ENCODE measurements around the gene TINAGL1.

The TINAGL1 gene

DNA sequence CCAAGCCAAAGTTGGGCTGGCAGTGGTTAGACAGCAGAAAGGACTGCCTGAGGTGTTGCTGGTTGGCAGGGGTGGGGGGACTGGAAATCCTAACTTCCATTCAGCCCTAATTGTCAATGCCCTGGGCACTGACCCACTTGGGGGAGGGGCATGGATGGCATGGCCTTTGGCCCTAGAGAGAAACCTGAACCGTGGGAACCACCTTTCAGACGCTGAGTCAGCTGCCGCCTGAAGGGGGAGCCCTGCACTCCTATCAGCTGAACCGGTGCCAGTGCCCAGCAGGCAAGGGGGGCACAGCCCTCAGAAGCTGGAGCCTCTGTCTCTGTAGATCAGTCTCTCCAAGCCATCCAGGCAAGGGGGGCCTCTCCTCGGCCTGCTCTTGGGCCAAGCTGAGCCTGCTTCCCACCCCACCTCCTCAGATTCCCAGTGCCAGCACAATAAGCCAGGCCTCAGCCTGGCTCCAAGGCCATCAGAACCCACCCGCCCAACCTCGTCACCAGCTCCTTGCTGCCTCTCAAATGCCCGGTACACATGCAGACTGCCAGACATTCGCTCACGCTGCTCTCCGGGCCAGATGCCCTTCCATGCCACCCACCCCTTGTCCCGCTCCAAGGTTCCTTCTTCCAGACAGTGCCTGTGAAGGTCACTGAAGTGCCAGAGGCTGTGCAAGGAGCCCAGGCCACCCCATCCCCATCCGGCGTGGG lies 11.6 kb downstream of the TINAGL1 start:
- no peak overlapping the region for H3K4me3 ChIP-seq (ENCODE audit: low read length)
- peaks cover 37% of the 10 kb centered on the region for H3K4me1 ChIP-seq (ENCODE audit: control insufficient read depth, insufficient read depth, low read length)
- H3K9ac ChIP-seq (ENCODE audit: low read depth, low read length) = no peak overlapping the region
- no peaks in the 10 kb centered on the region for H3K36me3 ChIP-seq (ENCODE audit: insufficient read depth, low read length)
- H3K9me3 ChIP-seq (replicated peaks; ENCODE audit: low read length) = no peaks in the 10 kb centered on the region
- peak overlapping the region; percentile 77 for H3K4me2 ChIP-seq (ENCODE audit: low read length)
- no peaks in the 10 kb centered on the region for H3K27me3 ChIP-seq (ENCODE audit: control insufficient read depth, insufficient read depth, low read length)

- Histone ChIP-seq H3K4me3 (ENCODE audit: low read length) (peak overlapping the region; percentile 54), H3K4me1 (ENCODE audit: control insufficient read depth, insufficient read depth, low read length) (peaks cover 30% of the 10 kb centered on the region), H3K9ac (ENCODE audit: low read depth, low read length) (peak overlapping the region; percentile 64), H3K36me3 (ENCODE audit: insufficient read depth, low read length) (no peaks in the 10 kb centered on the region), H3K9me3 (replicated peaks; ENCODE audit: low read length) (no peaks in the 10 kb centered on the region), H3K4me2 (ENCODE audit: low read length) (peak overlapping the region; percentile 77), H3K27me3 (ENCODE audit: control insufficient read depth, insufficient read depth, low read length) (no peaks in the 10 kb centered on the region)
Measured at GRCh38 chr1:31588751-31589515, 12.6 kb downstream of the TINAGL1 start.

- H3K36me3 ChIP-seq (ENCODE audit: insufficient read depth, low read length) = no peaks in the 10 kb centered on the region
- H3K4me3 ChIP-seq (ENCODE audit: low read length) = no peak overlapping the region
- H3K9me3 ChIP-seq (replicated peaks; ENCODE audit: low read length) = no peaks in the 10 kb centered on the region
- H3K9ac ChIP-seq (ENCODE audit: low read depth, low read length) = no peak overlapping the region
- no peak overlapping the region for H3K4me2 ChIP-seq (ENCODE audit: low read length)
- H3K27me3 ChIP-seq (ENCODE audit: control insufficient read depth, insufficient read depth, low read length) = peaks cover 5% of the 10 kb centered on the region
- peaks cover 25% of the 10 kb centered on the region for H3K4me1 ChIP-seq (ENCODE audit: control insufficient read depth, insufficient read depth, low read length)
Measured at GRCh38 chr1:31591425-31592093, 15.2 kb downstream of the TINAGL1 start.

DNA sequence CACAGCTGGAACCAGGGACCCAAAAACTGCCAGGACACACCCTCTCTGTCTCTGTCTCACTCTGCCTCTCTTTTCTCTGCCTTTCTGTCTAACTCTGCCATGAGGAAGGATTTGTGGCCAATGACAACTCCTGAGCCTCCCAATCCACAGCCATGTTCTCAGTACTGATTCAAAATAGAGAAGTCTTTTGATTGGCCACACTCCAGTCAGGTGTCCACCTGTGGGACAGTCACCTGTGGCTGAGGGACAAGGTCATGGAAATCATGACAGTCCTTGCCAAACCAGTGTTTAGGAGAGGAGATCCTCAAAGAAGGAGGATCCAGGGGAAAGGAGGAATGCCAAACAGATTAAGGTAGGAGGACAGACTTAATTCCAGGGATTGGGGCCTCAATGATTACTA lies 15.8 kb downstream of the TINAGL1 start:
- Histone ChIP-seq H3K4me2 (ENCODE audit: low read length) (no peak overlapping the region), H3K4me1 (ENCODE audit: control insufficient read depth, insufficient read depth, low read length) (peaks cover 25% of the 10 kb centered on the region), H3K9ac (ENCODE audit: low read depth, low read length) (no peak overlapping the region), H3K4me3 (ENCODE audit: low read length) (no peak overlapping the region), H3K9me3 (replicated peaks; ENCODE audit: low read length) (no peaks in the 10 kb centered on the region), H3K27me3 (ENCODE audit: control insufficient read depth, insufficient read depth, low read length) (peaks cover 5% of the 10 kb centered on the region), H3K36me3 (ENCODE audit: insufficient read depth, low read length) (no peaks in the 10 kb centered on the region)

- Histone ChIP-seq H3K27me3 (ENCODE audit: control insufficient read depth, insufficient read depth, low read length) (peaks cover 5% of the 10 kb centered on the region), H3K4me3 (ENCODE audit: low read length) (no peak overlapping the region), H3K4me2 (ENCODE audit: low read length) (no peak overlapping the region)
Measured at GRCh38 chr1:31593136-31593665, 16.9 kb downstream of the TINAGL1 start.

DNA sequence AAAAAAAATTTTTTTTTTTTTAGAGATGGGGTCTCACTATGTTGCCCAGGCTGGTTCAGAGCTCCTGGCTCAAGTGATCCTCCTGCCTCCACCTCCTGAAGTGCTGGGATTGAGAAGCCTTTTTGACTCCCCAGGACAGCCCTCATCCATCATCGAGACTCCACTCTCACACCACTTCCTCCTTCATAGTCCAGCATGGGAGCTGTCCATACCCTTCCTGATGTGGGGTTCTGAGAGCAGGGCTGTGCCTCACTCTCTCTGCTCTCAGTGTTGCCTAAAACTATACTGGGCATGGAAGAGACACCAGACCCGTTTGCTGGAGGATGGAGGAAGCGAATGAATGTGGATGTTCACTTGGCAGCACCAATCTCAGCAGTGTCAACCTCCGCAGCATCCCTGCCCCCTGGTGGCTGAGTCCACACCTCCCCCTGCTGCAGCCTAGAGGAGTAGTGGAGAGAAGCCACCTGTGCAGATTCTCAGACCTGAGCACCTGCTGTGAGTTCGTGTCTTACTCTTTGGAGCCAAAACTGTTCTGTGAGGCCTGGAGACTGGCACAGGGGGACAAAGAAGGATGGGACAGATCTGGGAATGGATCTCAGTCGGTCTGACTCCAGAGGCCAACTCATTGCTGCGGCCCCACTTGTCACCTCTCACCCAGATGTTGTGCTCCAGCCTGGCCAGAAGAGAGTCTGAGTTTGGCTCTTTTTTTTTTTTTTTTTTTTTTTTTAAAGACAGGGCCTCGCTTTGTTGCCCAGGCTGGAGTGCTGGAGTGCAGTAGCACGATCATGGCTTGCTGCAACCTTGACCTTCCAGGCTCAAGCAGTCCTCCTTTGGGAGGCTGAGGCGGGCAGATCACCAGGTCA lies 17.7 kb downstream of the TINAGL1 start:
- Histone ChIP-seq H3K4me1 (ENCODE audit: control insufficient read depth, insufficient read depth, low read length) (peaks cover 10% of the 10 kb centered on the region), H3K9ac (ENCODE audit: low read depth, low read length) (no peak overlapping the region), H3K9me3 (replicated peaks; ENCODE audit: low read length) (no peaks in the 10 kb centered on the region), H3K36me3 (ENCODE audit: insufficient read depth, low read length) (no peaks in the 10 kb centered on the region), H3K4me2 (ENCODE audit: low read length) (no peak overlapping the region), H3K27me3 (ENCODE audit: control insufficient read depth, insufficient read depth, low read length) (peaks cover 5% of the 10 kb centered on the region), H3K4me3 (ENCODE audit: low read length) (no peak overlapping the region)

More at GRCh38 chr1:31593136-31593665, 16.9 kb downstream of the TINAGL1 start:
- H3K9me3 ChIP-seq (replicated peaks; ENCODE audit: low read length) = no peaks in the 10 kb centered on the region
- H3K36me3 ChIP-seq (ENCODE audit: insufficient read depth, low read length) = no peaks in the 10 kb centered on the region
- H3K9ac ChIP-seq (ENCODE audit: low read depth, low read length) = no peak overlapping the region
- peaks cover 18% of the 10 kb centered on the region for H3K4me1 ChIP-seq (ENCODE audit: control insufficient read depth, insufficient read depth, low read length)

DNA sequence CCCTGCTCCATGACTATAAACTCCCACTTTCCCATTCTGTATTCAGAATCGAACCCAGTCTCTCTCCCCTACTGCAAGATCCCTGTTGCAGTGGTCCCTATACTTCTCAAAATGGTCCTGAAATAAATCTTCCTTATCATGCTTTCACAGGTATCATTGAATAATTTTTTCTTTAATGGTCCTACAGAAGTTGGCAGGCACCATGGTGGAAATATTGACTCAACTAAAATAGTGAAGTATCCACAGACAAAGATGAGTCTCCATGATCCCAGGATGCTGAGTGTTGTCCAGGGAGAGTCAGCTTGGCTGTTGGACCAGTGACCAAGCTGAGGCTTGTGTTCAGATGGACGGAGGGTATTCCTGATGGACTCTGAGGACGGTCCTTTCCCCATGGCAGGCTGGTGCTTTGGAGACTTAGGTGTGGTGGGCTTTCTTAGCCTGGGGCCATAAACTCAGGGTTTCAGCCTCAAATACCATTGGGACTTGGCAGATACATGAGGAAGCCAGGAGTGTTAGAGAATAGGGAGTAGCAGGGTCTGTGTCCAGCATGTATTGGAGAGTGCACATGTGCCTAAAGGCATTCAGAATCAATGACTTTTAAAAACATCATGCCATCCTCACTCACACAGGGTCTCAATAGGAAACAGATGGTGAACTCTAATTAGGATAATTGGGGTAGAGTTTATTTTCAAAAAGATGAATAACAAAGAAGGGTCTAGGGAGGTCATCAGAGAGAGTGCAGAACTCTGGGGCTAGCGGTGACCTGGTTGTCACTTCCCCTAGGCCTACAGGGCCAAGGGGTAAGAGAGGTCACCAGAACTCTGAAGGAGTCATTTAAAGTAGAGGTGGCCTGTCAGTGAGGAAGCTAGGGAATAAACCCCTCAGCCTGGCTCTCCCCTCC lies 19.8 kb downstream of the TINAGL1 start:
- Histone ChIP-seq H3K9ac (ENCODE audit: low read depth, low read length) (no peak overlapping the region), H3K4me1 (ENCODE audit: control insufficient read depth, insufficient read depth, low read length) (peaks cover 6% of the 10 kb centered on the region), H3K27me3 (ENCODE audit: control insufficient read depth, insufficient read depth, low read length) (peaks cover 8% of the 10 kb centered on the region), H3K9me3 (replicated peaks; ENCODE audit: low read length) (no peaks in the 10 kb centered on the region), H3K4me2 (ENCODE audit: low read length) (no peak overlapping the region), H3K4me3 (ENCODE audit: low read length) (no peak overlapping the region), H3K36me3 (ENCODE audit: insufficient read depth, low read length) (no peaks in the 10 kb centered on the region)

- Histone ChIP-seq H3K4me2 (ENCODE audit: low read length) (no peak overlapping the region), H3K9ac (ENCODE audit: low read depth, low read length) (no peak overlapping the region), H3K4me1 (ENCODE audit: control insufficient read depth, insufficient read depth, low read length) (peaks cover 5% of the 10 kb centered on the region), H3K9me3 (replicated peaks; ENCODE audit: low read length) (no peaks in the 10 kb centered on the region), H3K36me3 (ENCODE audit: insufficient read depth, low read length) (no peaks in the 10 kb centered on the region), H3K4me3 (ENCODE audit: low read length) (no peak overlapping the region), H3K27me3 (ENCODE audit: control insufficient read depth, insufficient read depth, low read length) (peaks cover 8% of the 10 kb centered on the region)
Measured at GRCh38 chr1:31596737-31597097, 20.4 kb downstream of the TINAGL1 start.

GRCh38 chr1:31598980-31599379 lies 22.7 kb downstream of the TINAGL1 start:
- H3K9ac ChIP-seq (ENCODE audit: low read depth, low read length) = no peak overlapping the region
- no peak overlapping the region for H3K4me3 ChIP-seq (ENCODE audit: low read length)
- H3K4me2 ChIP-seq (ENCODE audit: low read length) = no peak overlapping the region
- H3K36me3 ChIP-seq (ENCODE audit: insufficient read depth, low read length) = no peaks in the 10 kb centered on the region
- H3K27me3 ChIP-seq (ENCODE audit: control insufficient read depth, insufficient read depth, low read length) = peaks cover 8% of the 10 kb centered on the region
- no peaks in the 10 kb centered on the region for H3K4me1 ChIP-seq (ENCODE audit: control insufficient read depth, insufficient read depth, low read length)
- H3K9me3 ChIP-seq (replicated peaks; ENCODE audit: low read length) = no peaks in the 10 kb centered on the region

- Histone ChIP-seq H3K36me3 (ENCODE audit: insufficient read depth, low read length) (no peaks in the 10 kb centered on the region), H3K27me3 (ENCODE audit: control insufficient read depth, insufficient read depth, low read length) (peaks cover 5% of the 10 kb centered on the region), H3K4me2 (ENCODE audit: low read length) (no peak overlapping the region), H3K9ac (ENCODE audit: low read depth, low read length) (no peak overlapping the region), H3K9me3 (replicated peaks; ENCODE audit: low read length) (no peaks in the 10 kb centered on the region), H3K4me3 (ENCODE audit: low read length) (no peak overlapping the region), H3K4me1 (ENCODE audit: control insufficient read depth, insufficient read depth, low read length) (no peaks in the 10 kb centered on the region)
Measured at GRCh38 chr1:31600641-31601040, 24.3 kb downstream of the TINAGL1 start.

Measured in skeletal muscle satellite cell (primary cell).